Sigmoid colon (tissue), 7 donors: ENCODE measurements around the gene TECPR2. TPM values are rescaled to one million over a fixed set of nuclear protein-coding genes. Genes with fewer than 3 reads are reported as not detected.
"Not testable (repeated sequence)": the region's sequence is repeated elsewhere in the genome, so short reads cannot be mapped to it uniquely, and the experiment has no call there.

ENCODE experiments used
- DNase-seq: peaks from one replicate; pipeline ENCODE4 v3.0.0-alpha.2; 2019
- H3K27ac ChIP-seq, 4 donors: fragments of 200-600 bp; sonication (generic); one replicate each; pipeline ENCODE4 v1.5.1; 2016 to 2019; ENCODE audit warnings: mild to moderate bottlenecking in 1 of 4
- H3K27me3 ChIP-seq, 3 donors: fragments of 200-600 bp; sonication (generic); one replicate each; pipeline ENCODE4 v1.5.1; 2019; ENCODE audit warnings: mild to moderate bottlenecking in 1 of 3
- H3K36me3 ChIP-seq, 4 donors: fragments of 200-600 bp; sonication (generic); one replicate each; pipeline ENCODE4 v1.5.1; 2016 to 2019
- H3K4me1 ChIP-seq, 4 donors: fragments of 200-600 bp; sonication (generic); one replicate each; pipeline ENCODE4 v1.5.1; 2017 to 2019
- H3K4me3 ChIP-seq, 4 donors: fragments of 200-600 bp; sonication (generic); one replicate each; pipeline ENCODE4 v1.5.1; 2017 to 2019; ENCODE audit warnings: mild to moderate bottlenecking in 2 of 4, moderate library complexity in 1 of 4
- H3K9me3 ChIP-seq, 4 donors: fragments of 200-600 bp in 3 of 4; sonication (generic) in 3 of 4; one replicate each; pipeline versions ENCODE4 v1.5.1 to v1.6.1; 2013 to 2019
- EP300 ChIP-seq, 4 donors: sonication (generic); formaldehyde crosslinking; IDR thresholded peaks; one replicate each; pipeline ENCODE4 v1.6.1; 2017; ENCODE audit warnings: antibody characterized with exemption in 4 of 4
- POLR2A ChIP-seq, 2 donors: fragments of 450-650 bp; IDR thresholded peaks; one replicate each; pipeline ENCODE4 v1.6.1; 2016; ENCODE audit warnings: antibody characterized with exemption in 2 of 2, mild to moderate bottlenecking in 2 of 2, moderate library complexity in 2 of 2
- POLR2AphosphoS5 ChIP-seq, 4 donors: sonication (generic); formaldehyde crosslinking; IDR thresholded peaks; one replicate each; pipeline ENCODE4 v1.6.1; 2017; ENCODE audit warnings: antibody characterized with exemption in 4 of 4
- WGBS, 2 donors: extraction: QIAGEN DNeasy Blood & Tissue Kit; methylation state at CpG; one replicate each; pipeline ENCODE4 v1.1.7; 2013; 5-methylcytosine and 5-hydroxymethylcytosine counted together
- intact Hi-C: fragments of 100-400 bp; cut with DNase I; formaldehyde crosslinking; loops from one replicate; pipeline ENCODE4 v1.15.1; 2023
- polyA plus RNA-seq, 3 donors: library from polyadenylated mRNA; stranded (reverse); fragments of 200-250 nt; gene quantifications; one replicate each; pipeline ENCODE4 v1.2.3, GENCODE V29; 2013
- total RNA-seq, 4 donors: library from RNA; depleted of rRNA; stranded (reverse); fragments of >200 nt; gene quantifications; one replicate each; pipeline ENCODE4 v1.1.0, GENCODE V29; 2016
- TF ChIP-seq, protein P1 (sequence below), 4 experiments: fragments of 450-650 bp in 3 of 4; fragments of 200-600 bp in 1 of 4; IDR thresholded peaks; one replicate each; pipeline ENCODE4 v1.5.1; 2016 to 2019; ENCODE audit warnings: antibody characterized with exemption in 4 of 4, mild to moderate bottlenecking in 3 of 4, moderate library complexity in 2 of 4
- donor health status: healthy with polysubstance abuse.
- donor health status: Bipolar disorder and iron deficiency.
- donor health status: healthy.

The TECPR2 gene
- total and polyA plus RNA-seq, 7 donors = 2.1 to 51.0 (median 15.3) TPM

DNA sequence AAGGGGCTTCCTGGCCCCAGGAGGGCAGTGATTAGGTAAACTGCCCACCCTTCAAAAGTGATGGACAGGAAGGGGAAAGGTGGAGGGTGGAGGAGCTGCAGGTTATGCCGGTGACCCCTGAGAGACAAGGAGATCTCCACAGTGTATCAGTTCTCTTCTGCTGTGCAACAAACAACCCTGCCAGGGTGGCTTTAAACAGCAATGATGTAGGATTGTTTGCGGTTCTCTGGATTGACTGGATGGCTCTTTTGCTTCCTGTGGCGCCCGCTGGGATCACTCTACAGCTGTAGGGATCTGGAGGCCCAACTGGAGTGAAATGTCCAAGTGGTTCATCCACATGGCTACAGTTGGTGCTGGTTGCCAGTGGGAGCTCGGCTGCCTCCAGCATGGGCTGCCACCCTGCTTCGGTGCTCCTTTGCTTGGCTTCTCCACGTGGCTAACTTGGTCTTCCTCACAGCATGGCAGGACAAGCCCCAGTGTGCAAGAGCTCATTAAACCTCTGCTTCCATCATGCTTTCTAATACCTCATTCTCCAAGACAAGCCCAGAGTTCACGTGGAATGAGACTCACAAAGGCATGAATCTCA is 155.4 kb downstream of the TECPR2 start:
- no peak overlapping the region for H3K4me3 ChIP-seq
- no peaks in the 10 kb centered on the region for H3K27me3 ChIP-seq
- intact Hi-C loops = no loop called here
- 89 to 90% methylated on average over 8 of the region's 8 CpGs for WGBS, 2 donors
- TF ChIP-seq, protein P1, sequence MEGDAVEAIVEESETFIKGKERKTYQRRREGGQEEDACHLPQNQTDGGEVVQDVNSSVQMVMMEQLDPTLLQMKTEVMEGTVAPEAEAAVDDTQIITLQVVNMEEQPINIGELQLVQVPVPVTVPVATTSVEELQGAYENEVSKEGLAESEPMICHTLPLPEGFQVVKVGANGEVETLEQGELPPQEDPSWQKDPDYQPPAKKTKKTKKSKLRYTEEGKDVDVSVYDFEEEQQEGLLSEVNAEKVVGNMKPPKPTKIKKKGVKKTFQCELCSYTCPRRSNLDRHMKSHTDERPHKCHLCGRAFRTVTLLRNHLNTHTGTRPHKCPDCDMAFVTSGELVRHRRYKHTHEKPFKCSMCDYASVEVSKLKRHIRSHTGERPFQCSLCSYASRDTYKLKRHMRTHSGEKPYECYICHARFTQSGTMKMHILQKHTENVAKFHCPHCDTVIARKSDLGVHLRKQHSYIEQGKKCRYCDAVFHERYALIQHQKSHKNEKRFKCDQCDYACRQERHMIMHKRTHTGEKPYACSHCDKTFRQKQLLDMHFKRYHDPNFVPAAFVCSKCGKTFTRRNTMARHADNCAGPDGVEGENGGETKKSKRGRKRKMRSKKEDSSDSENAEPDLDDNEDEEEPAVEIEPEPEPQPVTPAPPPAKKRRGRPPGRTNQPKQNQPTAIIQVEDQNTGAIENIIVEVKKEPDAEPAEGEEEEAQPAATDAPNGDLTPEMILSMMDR (IDR thresholded peaks at IDR 0.05) = no peak
- no peak for TF ChIP-seq POLR2AphosphoS5 (IDR thresholded peaks at IDR 0.05)
- no peak for TF ChIP-seq POLR2A (IDR thresholded peaks at IDR 0.05)
- TF ChIP-seq EP300 (IDR thresholded peaks at IDR 0.05) = no peak
- H3K9me3 ChIP-seq = no peaks in the 10 kb centered on the region
- no peak for DNase-seq
- peaks cover 0 to 15% (median 7%) of the 10 kb centered on the region in 4 donors for H3K4me1 ChIP-seq
- H3K36me3 ChIP-seq = no peaks in the 10 kb centered on the region
- H3K27ac ChIP-seq = peak overlapping the region in 1 of 4 donors; percentile 51

DNA sequence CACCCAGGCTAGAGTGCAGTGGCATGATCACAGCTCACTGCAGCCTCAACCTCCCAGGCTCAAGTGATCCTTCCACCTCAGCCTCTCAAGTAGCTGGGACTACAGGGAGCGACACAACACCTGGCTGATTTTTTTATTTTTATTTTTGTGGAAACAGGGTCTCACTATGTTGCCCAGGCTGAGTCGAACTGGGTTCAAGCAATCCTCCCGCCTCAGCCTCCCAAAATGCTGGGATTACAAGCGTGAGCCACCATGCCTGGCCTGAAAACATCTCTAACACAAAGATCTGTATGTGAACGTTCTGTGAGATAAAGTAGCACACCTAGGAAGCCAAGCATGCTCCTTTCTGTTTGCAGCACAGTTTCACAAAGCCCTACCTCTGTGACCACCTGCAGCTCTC is 157.0 kb downstream of the TECPR2 start:
- intact Hi-C loops = loop anchor here (5.0 to 10.0 kb wide), 2 partner anchors 175 to 258 kb away; partner anchors contain the start of gene TRAF3

DNA sequence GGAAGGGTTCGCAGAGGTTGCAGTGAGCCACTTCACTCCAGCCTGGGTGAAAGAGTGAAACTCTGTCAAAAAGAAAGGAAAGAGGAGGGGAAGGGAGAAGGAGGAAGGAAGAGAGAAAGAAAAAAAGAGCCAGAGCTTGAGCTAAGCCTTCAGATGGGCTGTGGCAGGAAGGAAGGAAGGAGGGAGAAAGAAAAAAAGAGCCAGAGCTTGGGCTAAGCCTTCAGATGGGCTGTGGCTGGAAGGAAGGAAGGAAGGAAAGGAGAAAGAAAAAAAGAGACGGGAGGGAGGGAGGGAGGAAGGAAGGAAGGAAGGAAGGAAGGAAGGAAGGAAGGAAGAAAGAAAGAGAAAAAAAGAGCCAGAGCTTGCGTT is 160.4 kb downstream of the TECPR2 start:
- no peaks in the 10 kb centered on the region for H3K27me3 ChIP-seq
- H3K4me3 ChIP-seq = no peak overlapping the region
- no peak for TF ChIP-seq EP300 (IDR thresholded peaks at IDR 0.05)
- no peak for TF ChIP-seq POLR2A (IDR thresholded peaks at IDR 0.05)
- TF ChIP-seq, protein P1 (IDR thresholded peaks at IDR 0.05) = no peak
- TF ChIP-seq POLR2AphosphoS5 (IDR thresholded peaks at IDR 0.05) = no peak
- no peak for DNase-seq
- H3K9me3 ChIP-seq = no peaks in the 10 kb centered on the region
- intact Hi-C loops = loop anchor here (5.0 to 10.0 kb wide), 2 partner anchors 172 to 254 kb away; partner anchors contain the start of gene TRAF3
- H3K4me1 ChIP-seq = peaks cover 0 to 15% (median 11%) of the 10 kb centered on the region in 4 donors
- peak overlapping the region in 2 of 4 donors; percentile 80 to 84 for H3K27ac ChIP-seq
- 28 to 30% methylated on average over 3 of the region's 3 CpGs for WGBS, 2 donors
- no peaks in the 10 kb centered on the region for H3K36me3 ChIP-seq

More for the DNA sequence above, 157.0 kb downstream of the TECPR2 start:
- DNase-seq, H3K36me3 ChIP-seq, H3K4me3 ChIP-seq, H3K9me3 ChIP-seq, H3K27me3 ChIP-seq, H3K27ac ChIP-seq: not testable (repeated sequence)
- 89 to 91% methylated on average over 5 of the region's 5 CpGs for WGBS, 2 donors
- H3K4me1 ChIP-seq = peaks cover 0 to 25% (median 17%) of the 10 kb centered on the region in 4 donors

DNA sequence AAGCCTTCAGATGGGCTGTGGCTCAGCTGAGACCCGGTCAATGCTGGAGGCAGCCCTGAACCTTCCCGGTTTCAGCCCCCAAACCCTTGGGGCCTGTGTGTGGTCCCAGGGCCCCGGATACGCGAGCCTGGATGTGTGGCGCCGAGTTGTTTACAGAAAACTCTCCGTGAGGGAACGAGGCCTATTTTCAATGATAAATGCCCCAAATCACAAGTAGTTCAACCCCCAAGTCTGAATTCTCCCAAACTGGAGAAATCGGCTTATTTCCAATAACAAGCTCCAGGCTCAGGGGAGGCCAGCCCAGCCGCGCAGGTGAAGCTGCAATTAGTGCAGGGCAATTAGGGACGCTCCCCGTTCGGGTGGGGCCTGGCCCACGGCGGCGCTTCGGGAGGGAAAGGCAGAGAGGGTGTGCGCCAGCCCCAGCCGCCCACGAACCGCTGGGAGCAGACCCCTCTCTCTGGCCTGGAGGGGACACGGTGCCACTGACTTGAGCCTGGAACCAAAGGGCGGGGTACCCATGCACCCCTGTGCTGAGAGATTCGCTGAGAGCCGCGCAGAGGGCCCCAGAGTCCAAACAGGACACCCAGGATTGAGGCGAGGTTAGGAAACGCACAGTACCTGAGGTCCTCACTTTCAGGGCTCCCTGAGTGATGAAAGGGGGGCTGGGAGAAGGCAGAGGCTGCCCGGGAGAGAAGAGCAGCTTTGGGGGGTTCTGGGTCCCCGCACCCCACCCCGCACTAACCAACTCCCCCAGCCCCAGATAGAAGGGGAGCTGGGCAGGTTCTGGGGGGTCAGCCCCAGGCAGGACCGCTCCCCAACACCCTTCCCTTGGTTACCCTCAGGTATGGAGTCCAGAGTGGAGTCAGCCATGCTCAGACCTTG is 161.1 kb downstream of the TECPR2 start:
- 9 to 41% methylated on average over 34 of the region's 34 CpGs for WGBS, 2 donors
- peak overlapping the region in 3 of 4 donors; percentile 59 to 73 (median 61) for H3K4me3 ChIP-seq
- DNase-seq = peak; percentile 68
- intact Hi-C loops = loop anchor here (2.0 to 10.0 kb wide), 3 partner anchors 69 to 253 kb away; partner anchors contain the start of genes RCOR1 and TRAF3
- H3K27ac ChIP-seq = peak overlapping the region; percentile 80 to 89 (median 84)
- no peaks in the 10 kb centered on the region for H3K27me3 ChIP-seq
- H3K36me3 ChIP-seq = no peaks in the 10 kb centered on the region
- H3K4me1 ChIP-seq = peaks cover 0 to 15% (median 11%) of the 10 kb centered on the region in 4 donors
- no peaks in the 10 kb centered on the region for H3K9me3 ChIP-seq
- TF ChIP-seq, protein P1 (IDR thresholded peaks at IDR 0.05) = no peak
- TF ChIP-seq POLR2AphosphoS5 (IDR thresholded peaks at IDR 0.05) (no peak), POLR2A (IDR thresholded peaks at IDR 0.05) (no peak), EP300 (IDR thresholded peaks at IDR 0.05) (no peak)
